A673 (cell line): Measurements from ENCODE around the gene EXTL1.

Experiments used
- EZH2 ChIP-seq: fragments of 200-600 bp; sonication (generic); IDR thresholded peaks from 2 replicates; pipeline ENCODE4 v1.6.1; 2017; ENCODE audit warnings: borderline replicate concordance, low read depth, mild to moderate bottlenecking, mixed read lengths, antibody characterized with exemption, low read length; ENCODE audit not compliant: poor library complexity, severe bottlenecking
- TF ChIP-seq, protein P1 (sequence below): fragments of 300-800, 200-600 bp; sonication (generic); conservative IDR thresholded peaks from 2 replicates; pipeline ENCODE4 v1.5.1; 2017; ENCODE audit warnings: low read depth, mild to moderate bottlenecking, antibody characterized with exemption, low read length, moderate library complexity, mixed read lengths

DNA sequence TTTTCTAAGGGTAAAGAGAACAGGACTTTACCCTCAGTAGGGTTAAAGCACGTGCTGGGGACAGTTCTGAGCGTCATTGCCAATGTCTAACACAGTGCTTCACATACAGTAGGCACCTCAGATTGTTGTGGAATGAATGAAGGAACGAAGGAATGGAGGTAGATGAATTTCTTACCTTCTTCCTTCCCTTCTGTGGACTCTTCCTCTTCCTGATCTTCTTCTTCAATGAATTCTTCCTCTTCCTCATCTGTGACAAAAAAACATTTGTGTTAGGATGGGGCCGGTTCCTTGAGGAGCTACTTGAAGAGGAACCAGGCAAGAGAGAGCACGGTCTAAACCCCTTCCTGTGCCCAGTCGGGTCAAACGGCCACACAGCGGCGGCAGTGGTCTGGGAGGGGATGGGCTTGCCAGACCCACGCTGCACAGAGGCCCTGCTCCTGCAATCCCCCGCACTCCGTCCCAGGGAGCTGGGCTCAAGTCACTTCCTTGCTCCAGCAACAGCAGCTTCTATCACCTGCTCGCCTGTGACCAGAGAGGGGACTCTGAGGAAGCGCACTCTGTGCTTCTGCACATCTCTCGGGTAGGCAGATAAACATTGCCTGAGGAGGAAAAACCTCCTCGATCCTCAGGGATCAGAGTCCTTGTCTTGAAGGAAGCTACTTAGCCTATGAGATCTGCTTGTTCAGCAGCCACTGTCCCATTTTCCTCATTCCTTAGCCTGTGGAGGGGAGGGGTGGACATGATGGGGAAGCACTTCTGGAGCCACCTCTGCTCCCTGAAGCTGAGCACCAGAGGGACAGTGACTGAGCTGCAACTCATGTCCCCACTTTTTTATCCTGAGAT, 32.4 kb downstream of the EXTL1 start:
- TF ChIP-seq, protein P1, sequence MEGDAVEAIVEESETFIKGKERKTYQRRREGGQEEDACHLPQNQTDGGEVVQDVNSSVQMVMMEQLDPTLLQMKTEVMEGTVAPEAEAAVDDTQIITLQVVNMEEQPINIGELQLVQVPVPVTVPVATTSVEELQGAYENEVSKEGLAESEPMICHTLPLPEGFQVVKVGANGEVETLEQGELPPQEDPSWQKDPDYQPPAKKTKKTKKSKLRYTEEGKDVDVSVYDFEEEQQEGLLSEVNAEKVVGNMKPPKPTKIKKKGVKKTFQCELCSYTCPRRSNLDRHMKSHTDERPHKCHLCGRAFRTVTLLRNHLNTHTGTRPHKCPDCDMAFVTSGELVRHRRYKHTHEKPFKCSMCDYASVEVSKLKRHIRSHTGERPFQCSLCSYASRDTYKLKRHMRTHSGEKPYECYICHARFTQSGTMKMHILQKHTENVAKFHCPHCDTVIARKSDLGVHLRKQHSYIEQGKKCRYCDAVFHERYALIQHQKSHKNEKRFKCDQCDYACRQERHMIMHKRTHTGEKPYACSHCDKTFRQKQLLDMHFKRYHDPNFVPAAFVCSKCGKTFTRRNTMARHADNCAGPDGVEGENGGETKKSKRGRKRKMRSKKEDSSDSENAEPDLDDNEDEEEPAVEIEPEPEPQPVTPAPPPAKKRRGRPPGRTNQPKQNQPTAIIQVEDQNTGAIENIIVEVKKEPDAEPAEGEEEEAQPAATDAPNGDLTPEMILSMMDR, result no peak
- no peak for TF ChIP-seq EZH2
